Vagina (tissue), 2 donors: ENCODE data around the gene SF3B5.
"Not testable (repeated sequence)": the region's sequence is repeated elsewhere in the genome, so short reads cannot be mapped to it uniquely, and the experiment has no call there.

Source experiments
- CTCF ChIP-seq, 3 experiments: fragments of 450-650 bp in 2 of 3; fragments of 200-600 bp in 1 of 3; sonication (generic) in 1 of 3; IDR thresholded peaks; one replicate each; pipeline ENCODE4 v1.5.1; 2017 to 2019; ENCODE audit warnings: antibody characterized with exemption in 3 of 3, mild to moderate bottlenecking in 2 of 3, moderate library complexity in 2 of 3
- POLR2A ChIP-seq, 2 donors: fragments of 450-650 bp; IDR thresholded peaks; one replicate each; pipeline ENCODE4 v1.6.1; 2017; ENCODE audit warnings: antibody characterized with exemption in 2 of 2, mild to moderate bottlenecking in 2 of 2, moderate library complexity in 2 of 2
- POLR2AphosphoS5 ChIP-seq, 2 donors: sonication (generic); formaldehyde crosslinking; IDR thresholded peaks; one replicate each; pipeline ENCODE4 v1.9.0; 2017; ENCODE audit warnings: antibody characterized with exemption in 2 of 2, mild to moderate bottlenecking in 2 of 2, low read depth in 1 of 2; ENCODE audit not compliant: insufficient read depth in 1 of 2

- TF ChIP-seq CTCF (IDR thresholded peaks at IDR 0.05); POLR2A (IDR thresholded peaks at IDR 0.05); POLR2AphosphoS5 (IDR thresholded peaks at IDR 0.05; ENCODE audit: insufficient read depth in 1 of 2, low read depth in 1 of 2): not testable (repeated sequence)
These were observed 36.9 kb upstream of the SF3B5 start for GRCh38 chr6:144132167-144132690.
